ENCODE measurements around the gene EHF.
"Not testable (repeated sequence)": the region's sequence is repeated elsewhere in the genome, so short reads cannot be mapped to it uniquely, and the experiment has no call there.

EHF gene

GRCh38 chr11:34620820-34621792, at the start of gene EHF:
Gene EHF, plus strand, starts transcription at chr11:34621093. Its CDS starts 21,538 bp downstream, at chr11:34642631.
- DNase-seq (ENCODE audit: low read depth, low spot score) = no peak

GRCh38 chr11:34573537-34573936, 47.4 kb upstream of the EHF start:
- DNase-seq (ENCODE audit: low read depth, low spot score) = no peak

GRCh38 chr11:34575261-34575660, 45.6 kb upstream of the EHF start:
- DNase-seq (ENCODE audit: low read depth, low spot score) = no peak

- DNase-seq (ENCODE audit: low read depth, low spot score) = no peak
These were observed 45.2 kb upstream of the EHF start for GRCh38 chr11:34575671-34576070.

- DNase-seq (ENCODE audit: low read depth, low spot score) = no peak
These were observed 44.6 kb upstream of the EHF start for GRCh38 chr11:34576331-34576730.

- no peak for DNase-seq (ENCODE audit: low read depth, low spot score)
These were observed 37.1 kb upstream of the EHF start for GRCh38 chr11:34583818-34584217.

GRCh38 chr11:34585304-34585734, 35.6 kb upstream of the EHF start:
- DNase-seq (ENCODE audit: low read depth, low spot score) = no peak

- no peak for DNase-seq (ENCODE audit: low read depth, low spot score)
These were observed 35.0 kb upstream of the EHF start for GRCh38 chr11:34585735-34586487.

GRCh38 chr11:34586488-34587281, 34.2 kb upstream of the EHF start:
- DNase-seq (ENCODE audit: low read depth, low spot score) = no peak

- no peak for DNase-seq (ENCODE audit: low read depth, low spot score)
These were observed 33.6 kb upstream of the EHF start for GRCh38 chr11:34587282-34587677.

- DNase-seq (ENCODE audit: low read depth, low spot score) = no peak
These were observed 32.9 kb upstream of the EHF start for GRCh38 chr11:34588023-34588422.

GRCh38 chr11:34588701-34589100, 32.2 kb upstream of the EHF start:
- no peak for DNase-seq (ENCODE audit: low read depth, low spot score)

- not testable (repeated sequence) for DNase-seq (ENCODE audit: low read depth, low spot score)
These were observed 31.7 kb upstream of the EHF start for GRCh38 chr11:34589177-34589576.

GRCh38 chr11:34593085-34593484, 27.8 kb upstream of the EHF start:
- DNase-seq (ENCODE audit: low read depth, low spot score) = no peak

- no peak for DNase-seq (ENCODE audit: low read depth, low spot score)
These were observed 26.3 kb upstream of the EHF start for GRCh38 chr11:34594603-34595002.

- DNase-seq (ENCODE audit: low read depth, low spot score) = no peak
These were observed 25.5 kb upstream of the EHF start for GRCh38 chr11:34595391-34595790.

GRCh38 chr11:34595960-34596644, 24.8 kb upstream of the EHF start:
- DNase-seq (ENCODE audit: low read depth, low spot score) = no peak

- no peak for DNase-seq (ENCODE audit: low read depth, low spot score)
These were observed 21.4 kb upstream of the EHF start for GRCh38 chr11:34599406-34599945.

GRCh38 chr11:34600339-34601084, 20.4 kb upstream of the EHF start:
- no peak for DNase-seq (ENCODE audit: low read depth, low spot score)

- DNase-seq (ENCODE audit: low read depth, low spot score) = no peak
These were observed 19.8 kb upstream of the EHF start for GRCh38 chr11:34601085-34601444.

Data from activated CD4-positive, CD25-positive, alpha-beta regulatory T cell treated with anti-CD3 and anti-CD28 coated beads, Interleukin-2, amount 50 U/mL, for 16 hours (primary cell).